Measurements from ENCODE around the gene CEL.

CEL gene

GRCh38 chr9:133098871-133099270, 37.1 kb downstream of the CEL start:
- DNase-seq (ENCODE audit: low read depth) = no peak
- no peak for TF ChIP-seq CTCF (IDR thresholded peaks at IDR 0.05; ENCODE audit: insufficient read depth, low read depth, low read length, missing control alignments)
- no peak overlapping the region for H3K4me3 ChIP-seq (ENCODE audit: low read length)

GRCh38 chr9:133099726-133100505, 38.1 kb downstream of the CEL start:
- TF ChIP-seq CTCF (IDR thresholded peaks at IDR 0.05; ENCODE audit: insufficient read depth, low read depth, low read length, missing control alignments) = no peak
- H3K4me3 ChIP-seq (ENCODE audit: low read length) = no peak overlapping the region
- DNase-seq (ENCODE audit: low read depth) = no peak

GRCh38 chr9:133100506-133101355, 39.0 kb downstream of the CEL start:
- no peak for DNase-seq (ENCODE audit: low read depth)
- H3K4me3 ChIP-seq (ENCODE audit: low read length) = no peak overlapping the region
- TF ChIP-seq CTCF (IDR thresholded peaks at IDR 0.05; ENCODE audit: insufficient read depth, low read depth, low read length, missing control alignments) = no peak

- DNase-seq (ENCODE audit: low read depth) = no peak
- H3K4me3 ChIP-seq (ENCODE audit: low read length) = no peak overlapping the region
- TF ChIP-seq CTCF (IDR thresholded peaks at IDR 0.05; ENCODE audit: insufficient read depth, low read depth, low read length, missing control alignments) = no peak
These were observed 39.8 kb downstream of the CEL start for GRCh38 chr9:133101356-133102189.

- no peak for TF ChIP-seq CTCF (IDR thresholded peaks at IDR 0.05; ENCODE audit: insufficient read depth, low read depth, low read length, missing control alignments)
- DNase-seq (ENCODE audit: low read depth) = no peak
- no peak overlapping the region for H3K4me3 ChIP-seq (ENCODE audit: low read length)
These were observed 40.6 kb downstream of the CEL start for GRCh38 chr9:133102190-133103021.

Data from epithelial cell of esophagus (primary cell).